ENCODE measurements around the gene NTN1.

The NTN1 gene

DNA sequence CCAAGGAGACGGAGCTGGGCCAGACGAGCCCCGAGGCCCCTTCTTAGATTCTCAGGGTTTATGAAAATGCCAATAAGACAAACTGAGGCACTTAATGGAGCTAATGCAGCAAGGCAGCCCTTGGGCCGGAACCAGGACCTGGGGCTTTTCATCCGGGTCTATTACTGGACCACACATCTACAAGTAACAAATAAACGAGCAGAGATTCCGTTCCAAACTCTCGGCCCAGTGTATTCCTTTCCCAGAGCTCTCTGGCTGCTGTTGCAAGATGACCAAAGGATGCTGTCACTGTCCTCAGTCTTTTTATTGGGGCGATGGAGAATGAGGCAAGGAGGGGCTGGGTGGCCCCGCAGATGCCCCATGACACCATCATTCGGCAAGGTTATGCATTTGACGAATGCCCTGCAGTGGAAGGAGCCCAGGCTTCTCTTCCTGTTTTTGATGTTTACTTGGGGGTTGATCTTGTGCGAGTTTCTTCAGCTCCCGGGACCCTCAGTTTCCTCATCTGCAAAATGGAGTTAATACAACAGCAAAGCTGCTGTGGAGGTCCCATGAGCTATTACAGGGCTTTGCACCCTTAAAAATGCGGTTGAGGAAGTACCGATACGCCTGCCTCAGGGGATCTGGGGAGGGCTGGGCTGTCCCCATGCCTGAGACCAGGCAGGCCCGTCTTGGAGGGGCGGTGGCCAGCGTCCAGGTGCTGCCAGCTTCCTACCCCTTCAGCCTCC is 1.1 kb upstream of the NTN1 start:
- no peak for DNase-seq (ENCODE audit: low read depth)
- no peak overlapping the region for H3K4me3 ChIP-seq (ENCODE audit: control insufficient read depth, low read depth, low read length)
- TF ChIP-seq, protein P1, sequence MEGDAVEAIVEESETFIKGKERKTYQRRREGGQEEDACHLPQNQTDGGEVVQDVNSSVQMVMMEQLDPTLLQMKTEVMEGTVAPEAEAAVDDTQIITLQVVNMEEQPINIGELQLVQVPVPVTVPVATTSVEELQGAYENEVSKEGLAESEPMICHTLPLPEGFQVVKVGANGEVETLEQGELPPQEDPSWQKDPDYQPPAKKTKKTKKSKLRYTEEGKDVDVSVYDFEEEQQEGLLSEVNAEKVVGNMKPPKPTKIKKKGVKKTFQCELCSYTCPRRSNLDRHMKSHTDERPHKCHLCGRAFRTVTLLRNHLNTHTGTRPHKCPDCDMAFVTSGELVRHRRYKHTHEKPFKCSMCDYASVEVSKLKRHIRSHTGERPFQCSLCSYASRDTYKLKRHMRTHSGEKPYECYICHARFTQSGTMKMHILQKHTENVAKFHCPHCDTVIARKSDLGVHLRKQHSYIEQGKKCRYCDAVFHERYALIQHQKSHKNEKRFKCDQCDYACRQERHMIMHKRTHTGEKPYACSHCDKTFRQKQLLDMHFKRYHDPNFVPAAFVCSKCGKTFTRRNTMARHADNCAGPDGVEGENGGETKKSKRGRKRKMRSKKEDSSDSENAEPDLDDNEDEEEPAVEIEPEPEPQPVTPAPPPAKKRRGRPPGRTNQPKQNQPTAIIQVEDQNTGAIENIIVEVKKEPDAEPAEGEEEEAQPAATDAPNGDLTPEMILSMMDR (IDR thresholded peaks at IDR 0.05; ENCODE audit: control insufficient read depth, insufficient read depth, low read depth, low read length, missing control alignments) = no peak

- TF ChIP-seq, protein P1 (IDR thresholded peaks at IDR 0.05; ENCODE audit: control insufficient read depth, insufficient read depth, low read depth, low read length, missing control alignments) = no peak
- peak overlapping the region; percentile 41 for H3K4me3 ChIP-seq (ENCODE audit: control insufficient read depth, low read depth, low read length)
- no peak for DNase-seq (ENCODE audit: low read depth)
Measured at GRCh38 chr17:9020824-9021157, 519 bp upstream of the NTN1 start.

GRCh38 chr17:9021992-9022572 is 772 bp downstream of the NTN1 start:
- DNase-seq (ENCODE audit: low read depth) = no peak
- TF ChIP-seq, protein P1 (IDR thresholded peaks at IDR 0.05; ENCODE audit: control insufficient read depth, insufficient read depth, low read depth, low read length, missing control alignments) = no peak
- H3K4me3 ChIP-seq (ENCODE audit: control insufficient read depth, low read depth, low read length) = peak overlapping the region; percentile 39

DNA sequence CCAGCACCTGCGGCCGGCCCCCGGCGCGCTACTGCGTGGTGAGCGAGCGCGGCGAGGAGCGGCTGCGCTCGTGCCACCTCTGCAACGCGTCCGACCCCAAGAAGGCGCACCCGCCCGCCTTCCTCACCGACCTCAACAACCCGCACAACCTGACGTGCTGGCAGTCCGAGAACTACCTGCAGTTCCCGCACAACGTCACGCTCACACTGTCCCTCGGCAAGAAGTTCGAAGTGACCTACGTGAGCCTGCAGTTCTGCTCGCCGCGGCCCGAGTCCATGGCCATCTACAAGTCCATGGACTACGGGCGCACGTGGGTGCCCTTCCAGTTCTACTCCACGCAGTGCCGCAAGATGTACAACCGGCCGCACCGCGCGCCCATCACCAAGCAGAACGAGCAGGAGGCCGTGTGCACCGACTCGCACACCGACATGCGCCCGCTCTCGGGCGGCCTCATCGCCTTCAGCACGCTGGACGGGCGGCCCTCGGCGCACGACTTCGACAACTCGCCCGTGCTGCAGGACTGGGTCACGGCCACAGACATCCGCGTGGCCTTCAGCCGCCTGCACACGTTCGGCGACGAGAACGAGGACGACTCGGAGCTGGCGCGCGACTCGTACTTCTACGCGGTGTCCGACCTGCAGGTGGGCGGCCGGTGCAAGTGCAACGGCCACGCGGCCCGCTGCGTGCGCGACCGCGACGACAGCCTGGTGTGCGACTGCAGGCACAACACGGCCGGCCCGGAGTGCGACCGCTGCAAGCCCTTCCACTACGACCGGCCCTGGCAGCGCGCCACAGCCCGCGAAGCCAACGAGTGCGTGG is 1.5 kb downstream of the NTN1 start:
- H3K4me3 ChIP-seq (ENCODE audit: control insufficient read depth, low read depth, low read length) = no peak overlapping the region
- TF ChIP-seq, protein P1 (IDR thresholded peaks at IDR 0.05; ENCODE audit: control insufficient read depth, insufficient read depth, low read depth, low read length, missing control alignments) = no peak
- no peak for DNase-seq (ENCODE audit: low read depth)

DNA sequence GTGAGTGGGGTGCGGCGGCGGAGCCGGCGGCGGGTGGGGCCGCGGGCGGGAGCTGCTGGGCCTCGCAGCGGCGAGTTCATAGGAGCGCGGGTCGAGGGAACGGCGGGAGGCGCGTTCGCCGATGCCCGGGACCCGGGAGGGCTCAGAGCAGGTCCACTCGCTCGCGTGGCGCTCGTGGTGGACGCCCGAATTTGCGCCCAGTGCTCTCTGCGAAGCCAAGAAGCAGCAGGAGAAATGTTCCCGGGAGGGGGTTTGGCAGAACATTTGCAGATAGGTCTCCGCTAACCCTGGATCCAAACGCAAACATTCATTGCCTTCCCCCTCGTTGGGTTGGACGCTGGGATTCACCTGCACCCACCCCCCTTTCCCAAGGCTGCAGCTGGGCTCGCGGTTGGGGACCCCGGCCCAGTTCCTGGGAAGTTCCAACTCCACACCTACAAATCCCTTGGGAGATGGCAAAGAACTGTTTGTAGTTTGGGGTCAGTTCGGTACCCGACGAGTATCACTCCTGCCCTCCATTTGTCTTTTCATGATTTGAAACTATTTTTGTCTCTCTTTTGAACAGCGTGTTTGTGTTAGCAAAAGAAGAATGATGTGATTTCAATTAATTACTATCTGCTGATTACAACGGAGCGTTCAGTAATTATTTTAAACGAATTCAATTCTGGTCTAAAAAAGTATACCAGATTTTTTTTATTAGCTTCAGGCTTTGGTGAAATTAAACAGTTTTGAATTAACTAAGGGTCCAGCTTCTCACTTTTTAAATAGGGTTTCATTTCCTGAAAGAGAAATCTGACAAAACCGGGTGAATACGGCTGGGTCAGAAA is 2.3 kb downstream of the NTN1 start:
- H3K4me3 ChIP-seq (ENCODE audit: control insufficient read depth, low read depth, low read length) = no peak overlapping the region
- no peak for DNase-seq (ENCODE audit: low read depth)
- TF ChIP-seq, protein P1 (IDR thresholded peaks at IDR 0.05; ENCODE audit: control insufficient read depth, insufficient read depth, low read depth, low read length, missing control alignments) = no peak

- H3K4me3 ChIP-seq (ENCODE audit: control insufficient read depth, low read depth, low read length) = no peak overlapping the region
- DNase-seq (ENCODE audit: low read depth) = no peak
- TF ChIP-seq, protein P1 (IDR thresholded peaks at IDR 0.05; ENCODE audit: control insufficient read depth, insufficient read depth, low read depth, low read length, missing control alignments) = no peak
Measured at GRCh38 chr17:9024497-9024896, 3.2 kb downstream of the NTN1 start.
